Measurements from ENCODE around the gene MORN1. TPM values are rescaled to one million over a fixed set of nuclear protein-coding genes. Genes with fewer than 3 reads are reported as not detected.

MORN1 gene
- total and polyA plus RNA-seq, 2 experiments from 2014 or later, result 4.8 to 11.1 TPM

- Histone ChIP-seq H4K20me1 (replicated peaks; ENCODE audit: insufficient read depth) (peaks cover 30% of the 10 kb centered on the region; the same call in 1 of the 2 replicates), H3K79me2 (replicated peaks; ENCODE audit: insufficient read depth) (peaks cover 76% of the 10 kb centered on the region), H3K27ac (ENCODE audit: low read depth) (peak overlapping the region; percentile 50; the same call in 1 of the 2 replicates), H3K4me1 (ENCODE audit: insufficient read depth) (no peaks in the 10 kb centered on the region), H2AFZ (no peak overlapping the region), H3K9me2 (ENCODE audit: insufficient read depth) (no peaks in the 10 kb centered on the region), H3K36me3 (ENCODE audit: insufficient read depth) (no peaks in the 10 kb centered on the region), H3K27me3 (ENCODE audit: insufficient read depth) (no peaks in the 10 kb centered on the region), H3K4me3 (no peak overlapping the region), H3K4me2 (no peak overlapping the region), H3F3A (replicated peaks; ENCODE audit: low read depth) (peaks cover 3% of the 10 kb centered on the region; the same call in 1 of the 2 replicates)
- TF ChIP-seq JUNB (IDR thresholded peaks at IDR 0.05; ENCODE audit: unreplicated experiment), result no peak
- no peak for TF ChIP-seq POLR2AphosphoS5 (IDR thresholded peaks at IDR 0.05; ENCODE audit: low read depth)
- TF ChIP-seq, protein P1, sequence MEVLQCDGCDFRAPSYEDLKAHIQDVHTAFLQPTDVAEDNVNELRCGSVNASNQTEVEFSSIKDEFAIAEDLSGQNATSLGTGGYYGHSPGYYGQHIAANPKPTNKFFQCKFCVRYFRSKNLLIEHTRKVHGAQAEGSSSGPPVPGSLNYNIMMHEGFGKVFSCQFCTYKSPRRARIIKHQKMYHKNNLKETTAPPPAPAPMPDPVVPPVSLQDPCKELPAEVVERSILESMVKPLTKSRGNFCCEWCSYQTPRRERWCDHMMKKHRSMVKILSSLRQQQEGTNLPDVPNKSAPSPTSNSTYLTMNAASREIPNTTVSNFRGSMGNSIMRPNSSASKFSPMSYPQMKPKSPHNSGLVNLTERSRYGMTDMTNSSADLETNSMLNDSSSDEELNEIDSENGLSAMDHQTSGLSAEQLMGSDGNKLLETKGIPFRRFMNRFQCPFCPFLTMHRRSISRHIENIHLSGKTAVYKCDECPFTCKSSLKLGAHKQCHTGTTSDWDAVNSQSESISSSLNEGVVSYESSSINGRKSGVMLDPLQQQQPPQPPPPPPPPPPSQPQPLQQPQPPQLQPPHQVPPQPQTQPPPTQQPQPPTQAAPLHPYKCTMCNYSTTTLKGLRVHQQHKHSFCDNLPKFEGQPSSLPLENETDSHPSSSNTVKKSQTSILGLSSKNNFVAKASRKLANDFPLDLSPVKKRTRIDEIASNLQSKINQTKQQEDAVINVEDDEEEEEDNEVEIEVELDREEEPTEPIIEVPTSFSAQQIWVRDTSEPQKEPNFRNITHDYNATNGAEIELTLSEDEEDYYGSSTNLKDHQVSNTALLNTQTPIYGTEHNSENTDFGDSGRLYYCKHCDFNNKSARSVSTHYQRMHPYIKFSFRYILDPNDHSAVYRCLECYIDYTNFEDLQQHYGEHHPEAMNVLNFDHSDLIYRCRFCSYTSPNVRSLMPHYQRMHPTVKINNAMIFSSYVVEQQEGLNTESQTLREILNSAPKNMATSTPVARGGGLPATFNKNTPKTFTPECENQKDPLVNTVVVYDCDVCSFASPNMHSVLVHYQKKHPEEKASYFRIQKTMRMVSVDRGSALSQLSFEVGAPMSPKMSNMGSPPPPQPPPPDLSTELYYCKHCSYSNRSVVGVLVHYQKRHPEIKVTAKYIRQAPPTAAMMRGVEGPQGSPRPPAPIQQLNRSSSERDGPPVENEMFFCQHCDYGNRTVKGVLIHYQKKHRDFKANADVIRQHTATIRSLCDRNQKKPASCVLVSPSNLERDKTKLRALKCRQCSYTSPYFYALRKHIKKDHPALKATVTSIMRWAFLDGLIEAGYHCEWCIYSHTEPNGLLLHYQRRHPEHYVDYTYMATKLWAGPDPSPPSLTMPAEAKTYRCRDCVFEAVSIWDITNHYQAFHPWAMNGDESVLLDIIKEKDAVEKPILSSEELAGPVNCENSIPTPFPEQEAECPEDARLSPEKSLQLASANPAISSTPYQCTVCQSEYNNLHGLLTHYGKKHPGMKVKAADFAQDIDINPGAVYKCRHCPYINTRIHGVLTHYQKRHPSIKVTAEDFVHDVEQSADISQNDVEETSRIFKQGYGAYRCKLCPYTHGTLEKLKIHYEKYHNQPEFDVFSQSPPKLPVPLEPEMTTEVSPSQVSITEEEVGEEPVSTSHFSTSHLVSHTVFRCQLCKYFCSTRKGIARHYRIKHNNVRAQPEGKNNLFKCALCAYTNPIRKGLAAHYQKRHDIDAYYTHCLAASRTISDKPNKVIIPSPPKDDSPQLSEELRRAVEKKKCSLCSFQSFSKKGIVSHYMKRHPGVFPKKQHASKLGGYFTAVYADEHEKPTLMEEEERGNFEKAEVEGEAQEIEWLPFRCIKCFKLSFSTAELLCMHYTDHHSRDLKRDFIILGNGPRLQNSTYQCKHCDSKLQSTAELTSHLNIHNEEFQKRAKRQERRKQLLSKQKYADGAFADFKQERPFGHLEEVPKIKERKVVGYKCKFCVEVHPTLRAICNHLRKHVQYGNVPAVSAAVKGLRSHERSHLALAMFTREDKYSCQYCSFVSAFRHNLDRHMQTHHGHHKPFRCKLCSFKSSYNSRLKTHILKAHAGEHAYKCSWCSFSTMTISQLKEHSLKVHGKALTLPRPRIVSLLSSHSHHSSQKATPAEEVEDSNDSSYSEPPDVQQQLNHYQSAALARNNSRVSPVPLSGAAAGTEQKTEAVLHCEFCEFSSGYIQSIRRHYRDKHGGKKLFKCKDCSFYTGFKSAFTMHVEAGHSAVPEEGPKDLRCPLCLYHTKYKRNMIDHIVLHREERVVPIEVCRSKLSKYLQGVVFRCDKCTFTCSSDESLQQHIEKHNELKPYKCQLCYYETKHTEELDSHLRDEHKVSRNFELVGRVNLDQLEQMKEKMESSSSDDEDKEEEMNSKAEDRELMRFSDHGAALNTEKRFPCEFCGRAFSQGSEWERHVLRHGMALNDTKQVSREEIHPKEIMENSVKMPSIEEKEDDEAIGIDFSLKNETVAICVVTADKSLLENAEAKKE (CRISPR knock-in tag; IDR thresholded peaks at IDR 0.05), result no peak
- no peak for TF ChIP-seq CREB1 (CRISPR knock-in tag; IDR thresholded peaks at IDR 0.05; ENCODE audit: low read depth)
- no peak for TF ChIP-seq ZNF331 (CRISPR knock-in tag; IDR thresholded peaks at IDR 0.05; ENCODE audit: low read depth)
- no peak for TF ChIP-seq EZH2 (IDR thresholded peaks at IDR 0.05; ENCODE audit: low read depth, unreplicated experiment)
- TF ChIP-seq, protein P2, sequence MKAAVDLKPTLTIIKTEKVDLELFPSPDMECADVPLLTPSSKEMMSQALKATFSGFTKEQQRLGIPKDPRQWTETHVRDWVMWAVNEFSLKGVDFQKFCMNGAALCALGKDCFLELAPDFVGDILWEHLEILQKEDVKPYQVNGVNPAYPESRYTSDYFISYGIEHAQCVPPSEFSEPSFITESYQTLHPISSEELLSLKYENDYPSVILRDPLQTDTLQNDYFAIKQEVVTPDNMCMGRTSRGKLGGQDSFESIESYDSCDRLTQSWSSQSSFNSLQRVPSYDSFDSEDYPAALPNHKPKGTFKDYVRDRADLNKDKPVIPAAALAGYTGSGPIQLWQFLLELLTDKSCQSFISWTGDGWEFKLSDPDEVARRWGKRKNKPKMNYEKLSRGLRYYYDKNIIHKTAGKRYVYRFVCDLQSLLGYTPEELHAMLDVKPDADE (IDR thresholded peaks at IDR 0.05), result no peak
- no peak for TF ChIP-seq EZH2phosphoT487 (IDR thresholded peaks at IDR 0.05; ENCODE audit: unreplicated experiment)
- TF ChIP-seq, protein P3, sequence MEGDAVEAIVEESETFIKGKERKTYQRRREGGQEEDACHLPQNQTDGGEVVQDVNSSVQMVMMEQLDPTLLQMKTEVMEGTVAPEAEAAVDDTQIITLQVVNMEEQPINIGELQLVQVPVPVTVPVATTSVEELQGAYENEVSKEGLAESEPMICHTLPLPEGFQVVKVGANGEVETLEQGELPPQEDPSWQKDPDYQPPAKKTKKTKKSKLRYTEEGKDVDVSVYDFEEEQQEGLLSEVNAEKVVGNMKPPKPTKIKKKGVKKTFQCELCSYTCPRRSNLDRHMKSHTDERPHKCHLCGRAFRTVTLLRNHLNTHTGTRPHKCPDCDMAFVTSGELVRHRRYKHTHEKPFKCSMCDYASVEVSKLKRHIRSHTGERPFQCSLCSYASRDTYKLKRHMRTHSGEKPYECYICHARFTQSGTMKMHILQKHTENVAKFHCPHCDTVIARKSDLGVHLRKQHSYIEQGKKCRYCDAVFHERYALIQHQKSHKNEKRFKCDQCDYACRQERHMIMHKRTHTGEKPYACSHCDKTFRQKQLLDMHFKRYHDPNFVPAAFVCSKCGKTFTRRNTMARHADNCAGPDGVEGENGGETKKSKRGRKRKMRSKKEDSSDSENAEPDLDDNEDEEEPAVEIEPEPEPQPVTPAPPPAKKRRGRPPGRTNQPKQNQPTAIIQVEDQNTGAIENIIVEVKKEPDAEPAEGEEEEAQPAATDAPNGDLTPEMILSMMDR (conservative IDR thresholded peaks at IDR 0.05; ENCODE audit: low read depth in 2 of 2), result no peak
- TF ChIP-seq NANOG (IDR thresholded peaks at IDR 0.05; ENCODE audit: borderline replicate concordance), result no peak
- no peak for TF ChIP-seq STAT1 (IDR thresholded peaks at IDR 0.05; ENCODE audit: unreplicated experiment)
- no peak for TF ChIP-seq ZNF114 (CRISPR knock-in tag; IDR thresholded peaks at IDR 0.05)
- TF ChIP-seq, protein P4, sequence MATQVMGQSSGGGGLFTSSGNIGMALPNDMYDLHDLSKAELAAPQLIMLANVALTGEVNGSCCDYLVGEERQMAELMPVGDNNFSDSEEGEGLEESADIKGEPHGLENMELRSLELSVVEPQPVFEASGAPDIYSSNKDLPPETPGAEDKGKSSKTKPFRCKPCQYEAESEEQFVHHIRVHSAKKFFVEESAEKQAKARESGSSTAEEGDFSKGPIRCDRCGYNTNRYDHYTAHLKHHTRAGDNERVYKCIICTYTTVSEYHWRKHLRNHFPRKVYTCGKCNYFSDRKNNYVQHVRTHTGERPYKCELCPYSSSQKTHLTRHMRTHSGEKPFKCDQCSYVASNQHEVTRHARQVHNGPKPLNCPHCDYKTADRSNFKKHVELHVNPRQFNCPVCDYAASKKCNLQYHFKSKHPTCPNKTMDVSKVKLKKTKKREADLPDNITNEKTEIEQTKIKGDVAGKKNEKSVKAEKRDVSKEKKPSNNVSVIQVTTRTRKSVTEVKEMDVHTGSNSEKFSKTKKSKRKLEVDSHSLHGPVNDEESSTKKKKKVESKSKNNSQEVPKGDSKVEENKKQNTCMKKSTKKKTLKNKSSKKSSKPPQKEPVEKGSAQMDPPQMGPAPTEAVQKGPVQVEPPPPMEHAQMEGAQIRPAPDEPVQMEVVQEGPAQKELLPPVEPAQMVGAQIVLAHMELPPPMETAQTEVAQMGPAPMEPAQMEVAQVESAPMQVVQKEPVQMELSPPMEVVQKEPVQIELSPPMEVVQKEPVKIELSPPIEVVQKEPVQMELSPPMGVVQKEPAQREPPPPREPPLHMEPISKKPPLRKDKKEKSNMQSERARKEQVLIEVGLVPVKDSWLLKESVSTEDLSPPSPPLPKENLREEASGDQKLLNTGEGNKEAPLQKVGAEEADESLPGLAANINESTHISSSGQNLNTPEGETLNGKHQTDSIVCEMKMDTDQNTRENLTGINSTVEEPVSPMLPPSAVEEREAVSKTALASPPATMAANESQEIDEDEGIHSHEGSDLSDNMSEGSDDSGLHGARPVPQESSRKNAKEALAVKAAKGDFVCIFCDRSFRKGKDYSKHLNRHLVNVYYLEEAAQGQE (IDR thresholded peaks at IDR 0.05; ENCODE audit: unreplicated experiment), result no peak
- peaks cover 3% of the 10 kb centered on the region; the same call in 2 of the 3 replicates for H3K4me1 Mint-ChIP-seq
- no peak for DNase-seq (ENCODE audit: low spot score)
- peaks cover 18% of the 10 kb centered on the region for H3K27me3 Mint-ChIP-seq (ENCODE audit: insufficient read depth, low read depth, poor library complexity)
- H3K4me3 Mint-ChIP-seq, result no peak overlapping the region
- H3K9me3 Mint-ChIP-seq, result no peaks in the 10 kb centered on the region
- H3K36me3 Mint-ChIP-seq (ENCODE audit: low read depth), result peaks cover 15% of the 10 kb centered on the region; the same call in 2 of the 3 replicates
- H3K27ac Mint-ChIP-seq, result no peak overlapping the region
- ATAC-seq, result peak; percentile 11; the same call in 2 of the 3 replicates
Observed at GRCh38 chr1:2300004-2300771, 91.2 kb downstream of the MORN1 start.

All from GM23338 (cell line).